WTC11 (cell line): ENCODE measurements around the gene HDAC10.

Source experiments
- ATF1 ChIP-seq: sonication (generic); formaldehyde crosslinking; IDR thresholded peaks from 2 replicates; pipeline ENCODE4 v1.8.1; 2023; ENCODE audit warnings: mild to moderate bottlenecking, moderate library complexity, missing genetic modification reagents
- ZNF317 ChIP-seq: sonication (generic); formaldehyde crosslinking; IDR thresholded peaks from 2 replicates; pipeline ENCODE4 v1.8.1; 2023; ENCODE audit warnings: low read depth, mild to moderate bottlenecking, moderate library complexity, missing genetic modification reagents, borderline replicate concordance
- TF ChIP-seq, protein P1 (sequence below): fragments of 200-600 bp; IDR thresholded peaks from 2 replicates; pipeline ENCODE4 v1.8.0; 2022; ENCODE audit warnings: antibody characterized with exemption
- TF ChIP-seq, protein P2 (sequence below): sonication (generic); formaldehyde crosslinking; IDR thresholded peaks from 2 replicates; pipeline ENCODE4 v1.8.0; 2022; ENCODE audit warnings: mild to moderate bottlenecking, missing genetic modification reagents
- TF ChIP-seq, protein P3 (sequence below): sonication (generic); formaldehyde crosslinking; IDR thresholded peaks from 2 replicates; pipeline ENCODE4 v1.8.0; 2022; ENCODE audit warnings: mild to moderate bottlenecking, missing genetic modification reagents
- TF ChIP-seq, protein P4 (sequence below): sonication (generic); formaldehyde crosslinking; IDR thresholded peaks from 2 replicates; pipeline ENCODE4 v1.8.1; 2023; ENCODE audit warnings: mild to moderate bottlenecking, missing genetic modification reagents, moderate library complexity
- TF ChIP-seq, protein P5 (sequence below): sonication (generic); formaldehyde crosslinking; IDR thresholded peaks from 2 replicates; pipeline ENCODE4 v1.8.1; 2023; ENCODE audit warnings: mild to moderate bottlenecking, moderate library complexity, missing genetic modification reagents
- TF ChIP-seq, protein P6 (sequence below): sonication (generic); formaldehyde crosslinking; IDR thresholded peaks from 2 replicates; pipeline ENCODE4 v1.8.0; 2023; ENCODE audit warnings: missing genetic modification reagents
- TF ChIP-seq, protein P7 (sequence below): sonication (generic); formaldehyde crosslinking; IDR thresholded peaks from 2 replicates; pipeline ENCODE4 v1.8.1; 2023; ENCODE audit warnings: mild to moderate bottlenecking, missing genetic modification reagents, moderate library complexity
- TF ChIP-seq, protein P8 (sequence below): sonication (generic); formaldehyde crosslinking; IDR thresholded peaks from 2 replicates; pipeline ENCODE4 v1.8.1; 2022; ENCODE audit warnings: missing genetic modification reagents, borderline replicate concordance

DNA sequence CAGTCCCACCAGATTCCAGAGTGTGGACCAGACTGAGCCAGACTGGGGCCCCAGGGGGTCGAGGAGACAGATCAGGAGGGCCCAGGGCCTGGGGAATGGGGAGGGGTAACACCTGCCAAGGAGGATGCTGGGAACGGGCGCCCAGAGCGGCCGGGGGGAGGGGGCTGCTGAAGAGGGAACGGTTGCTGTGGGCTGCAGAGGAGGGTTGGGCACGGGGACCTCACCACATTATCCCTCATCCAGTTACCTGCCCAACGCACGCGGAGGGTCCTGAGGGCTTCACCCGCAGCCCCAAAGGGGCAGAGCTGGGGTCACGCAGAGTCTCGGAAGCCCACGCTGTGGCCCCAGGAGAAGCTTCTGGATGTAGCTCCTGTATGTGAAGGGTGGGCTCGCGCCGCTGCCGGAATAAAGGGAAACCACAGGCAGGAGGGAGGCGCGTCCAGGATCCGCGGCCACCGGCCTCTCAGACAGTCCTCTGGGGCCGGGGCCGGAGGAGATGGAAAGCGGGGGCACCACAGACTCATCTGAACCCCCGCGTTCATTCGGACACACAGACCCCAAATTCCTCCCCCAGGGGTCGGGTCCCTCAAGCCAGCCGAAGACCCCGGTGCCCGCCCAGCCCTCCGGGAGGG lies 51.1 kb downstream of the HDAC10 start:
- TF ChIP-seq, protein P1, sequence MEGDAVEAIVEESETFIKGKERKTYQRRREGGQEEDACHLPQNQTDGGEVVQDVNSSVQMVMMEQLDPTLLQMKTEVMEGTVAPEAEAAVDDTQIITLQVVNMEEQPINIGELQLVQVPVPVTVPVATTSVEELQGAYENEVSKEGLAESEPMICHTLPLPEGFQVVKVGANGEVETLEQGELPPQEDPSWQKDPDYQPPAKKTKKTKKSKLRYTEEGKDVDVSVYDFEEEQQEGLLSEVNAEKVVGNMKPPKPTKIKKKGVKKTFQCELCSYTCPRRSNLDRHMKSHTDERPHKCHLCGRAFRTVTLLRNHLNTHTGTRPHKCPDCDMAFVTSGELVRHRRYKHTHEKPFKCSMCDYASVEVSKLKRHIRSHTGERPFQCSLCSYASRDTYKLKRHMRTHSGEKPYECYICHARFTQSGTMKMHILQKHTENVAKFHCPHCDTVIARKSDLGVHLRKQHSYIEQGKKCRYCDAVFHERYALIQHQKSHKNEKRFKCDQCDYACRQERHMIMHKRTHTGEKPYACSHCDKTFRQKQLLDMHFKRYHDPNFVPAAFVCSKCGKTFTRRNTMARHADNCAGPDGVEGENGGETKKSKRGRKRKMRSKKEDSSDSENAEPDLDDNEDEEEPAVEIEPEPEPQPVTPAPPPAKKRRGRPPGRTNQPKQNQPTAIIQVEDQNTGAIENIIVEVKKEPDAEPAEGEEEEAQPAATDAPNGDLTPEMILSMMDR: no peak
- TF ChIP-seq ATF1 (CRISPR knock-in tag) (no peak), ZNF317 (no peak)
- TF ChIP-seq, protein P2, sequence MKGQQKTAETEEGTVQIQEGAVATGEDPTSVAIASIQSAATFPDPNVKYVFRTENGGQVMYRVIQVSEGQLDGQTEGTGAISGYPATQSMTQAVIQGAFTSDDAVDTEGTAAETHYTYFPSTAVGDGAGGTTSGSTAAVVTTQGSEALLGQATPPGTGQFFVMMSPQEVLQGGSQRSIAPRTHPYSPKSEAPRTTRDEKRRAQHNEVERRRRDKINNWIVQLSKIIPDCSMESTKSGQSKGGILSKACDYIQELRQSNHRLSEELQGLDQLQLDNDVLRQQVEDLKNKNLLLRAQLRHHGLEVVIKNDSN (CRISPR knock-in tag): no peak
- TF ChIP-seq, protein P3, sequence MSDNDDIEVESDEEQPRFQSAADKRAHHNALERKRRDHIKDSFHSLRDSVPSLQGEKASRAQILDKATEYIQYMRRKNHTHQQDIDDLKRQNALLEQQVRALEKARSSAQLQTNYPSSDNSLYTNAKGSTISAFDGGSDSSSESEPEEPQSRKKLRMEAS (CRISPR knock-in tag): no peak; the same call in 1 of the 2 replicates
- TF ChIP-seq, protein P4, sequence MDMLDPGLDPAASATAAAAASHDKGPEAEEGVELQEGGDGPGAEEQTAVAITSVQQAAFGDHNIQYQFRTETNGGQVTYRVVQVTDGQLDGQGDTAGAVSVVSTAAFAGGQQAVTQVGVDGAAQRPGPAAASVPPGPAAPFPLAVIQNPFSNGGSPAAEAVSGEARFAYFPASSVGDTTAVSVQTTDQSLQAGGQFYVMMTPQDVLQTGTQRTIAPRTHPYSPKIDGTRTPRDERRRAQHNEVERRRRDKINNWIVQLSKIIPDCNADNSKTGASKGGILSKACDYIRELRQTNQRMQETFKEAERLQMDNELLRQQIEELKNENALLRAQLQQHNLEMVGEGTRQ (CRISPR knock-in tag): peak; percentile 28; the same call in 1 of the 2 replicates
- TF ChIP-seq, protein P5, sequence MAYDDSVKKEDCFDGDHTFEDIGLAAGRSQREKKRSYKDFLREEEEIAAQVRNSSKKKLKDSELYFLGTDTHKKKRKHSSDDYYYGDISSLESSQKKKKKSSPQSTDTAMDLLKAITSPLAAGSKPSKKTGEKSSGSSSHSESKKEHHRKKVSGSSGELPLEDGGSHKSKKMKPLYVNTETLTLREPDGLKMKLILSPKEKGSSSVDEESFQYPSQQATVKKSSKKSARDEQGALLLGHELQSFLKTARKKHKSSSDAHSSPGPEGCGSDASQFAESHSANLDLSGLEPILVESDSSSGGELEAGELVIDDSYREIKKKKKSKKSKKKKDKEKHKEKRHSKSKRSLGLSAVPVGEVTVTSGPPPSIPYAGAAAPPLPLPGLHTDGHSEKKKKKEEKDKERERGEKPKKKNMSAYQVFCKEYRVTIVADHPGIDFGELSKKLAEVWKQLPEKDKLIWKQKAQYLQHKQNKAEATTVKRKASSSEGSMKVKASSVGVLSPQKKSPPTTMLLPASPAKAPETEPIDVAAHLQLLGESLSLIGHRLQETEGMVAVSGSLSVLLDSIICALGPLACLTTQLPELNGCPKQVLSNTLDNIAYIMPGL (CRISPR knock-in tag): no peak
- TF ChIP-seq, protein P6, sequence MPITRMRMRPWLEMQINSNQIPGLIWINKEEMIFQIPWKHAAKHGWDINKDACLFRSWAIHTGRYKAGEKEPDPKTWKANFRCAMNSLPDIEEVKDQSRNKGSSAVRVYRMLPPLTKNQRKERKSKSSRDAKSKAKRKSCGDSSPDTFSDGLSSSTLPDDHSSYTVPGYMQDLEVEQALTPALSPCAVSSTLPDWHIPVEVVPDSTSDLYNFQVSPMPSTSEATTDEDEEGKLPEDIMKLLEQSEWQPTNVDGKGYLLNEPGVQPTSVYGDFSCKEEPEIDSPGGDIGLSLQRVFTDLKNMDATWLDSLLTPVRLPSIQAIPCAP (CRISPR knock-in tag): no peak
- TF ChIP-seq, protein P7, sequence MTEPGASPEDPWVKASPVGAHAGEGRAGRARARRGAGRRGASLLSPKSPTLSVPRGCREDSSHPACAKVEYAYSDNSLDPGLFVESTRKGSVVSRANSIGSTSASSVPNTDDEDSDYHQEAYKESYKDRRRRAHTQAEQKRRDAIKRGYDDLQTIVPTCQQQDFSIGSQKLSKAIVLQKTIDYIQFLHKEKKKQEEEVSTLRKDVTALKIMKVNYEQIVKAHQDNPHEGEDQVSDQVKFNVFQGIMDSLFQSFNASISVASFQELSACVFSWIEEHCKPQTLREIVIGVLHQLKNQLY: no peak
- TF ChIP-seq, protein P8, sequence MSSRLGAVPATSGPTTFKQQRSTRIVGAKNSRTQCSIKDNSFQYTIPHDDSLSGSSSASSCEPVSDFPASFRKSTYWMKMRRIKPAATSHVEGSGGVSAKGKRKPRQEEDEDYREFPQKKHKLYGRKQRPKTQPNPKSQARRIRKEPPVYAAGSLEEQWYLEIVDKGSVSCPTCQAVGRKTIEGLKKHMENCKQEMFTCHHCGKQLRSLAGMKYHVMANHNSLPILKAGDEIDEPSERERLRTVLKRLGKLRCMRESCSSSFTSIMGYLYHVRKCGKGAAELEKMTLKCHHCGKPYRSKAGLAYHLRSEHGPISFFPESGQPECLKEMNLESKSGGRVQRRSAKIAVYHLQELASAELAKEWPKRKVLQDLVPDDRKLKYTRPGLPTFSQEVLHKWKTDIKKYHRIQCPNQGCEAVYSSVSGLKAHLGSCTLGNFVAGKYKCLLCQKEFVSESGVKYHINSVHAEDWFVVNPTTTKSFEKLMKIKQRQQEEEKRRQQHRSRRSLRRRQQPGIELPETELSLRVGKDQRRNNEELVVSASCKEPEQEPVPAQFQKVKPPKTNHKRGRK: no peak
